Thoracic aorta (tissue), 2 donors: ENCODE measurements around the gene RNF2. TPM values are rescaled to one million over a fixed set of nuclear protein-coding genes. Genes with fewer than 3 reads are reported as not detected.

Source experiments
- ATAC-seq: fragments of 150-250 bp; one replicate; pipeline ENCODE4 v1.8.0; 2017; ENCODE audit warnings: low read depth; ENCODE audit not compliant: insufficient number of reproducible peaks, low FRiP score
- DNase-seq: peaks from one replicate; pipeline ENCODE4 v3.0.0-alpha.2; 2020; ENCODE audit warnings: low spot score
- H3K27ac ChIP-seq, 2 donors: fragments of 200-600 bp; sonication (generic); 1 replicate in 1 of 2; 2 replicates in 1 of 2; pipeline ENCODE4 v1.5.1; 2016; ENCODE audit warnings: mild to moderate bottlenecking in 2 of 2, moderate library complexity in 2 of 2
- H3K27me3 ChIP-seq: fragments of 200-600 bp; sonication (generic); replicated peaks from 2 replicates; pipeline ENCODE4 v1.6.0; 2016; ENCODE audit warnings: mild to moderate bottlenecking; ENCODE audit not compliant: insufficient read depth
- H3K36me3 ChIP-seq: fragments of 200-600 bp; sonication (generic); one replicate; pipeline ENCODE4 v1.5.1; 2016
- H3K4me1 ChIP-seq, 2 donors: fragments of 200-600 bp; sonication (generic); 1 replicate in 1 of 2; 2 replicates in 1 of 2; pipeline versions ENCODE4 v1.5.1 to v1.6.0; 2016; ENCODE audit warnings: low read depth in 2 of 2, mild to moderate bottlenecking in 1 of 2; ENCODE audit not compliant: control insufficient read depth in 1 of 2
- H3K4me3 ChIP-seq: fragments of 200-600 bp; sonication (generic); 2 replicates; pipeline ENCODE4 v1.5.1; 2016; ENCODE audit warnings: mild to moderate bottlenecking
- H3K9me3 ChIP-seq: fragments of 200-600 bp; sonication (generic); 2 replicates; pipeline ENCODE4 v1.5.1; 2016
- total RNA-seq, 2 donors: library from RNA; depleted of rRNA; stranded (reverse); fragments of >200 nt; gene quantifications; one replicate each; pipeline versions ENCODE4 v1.1.0 to v1.2.3, GENCODE V29; 2016
- TF ChIP-seq, protein P1 (sequence below): fragments of 200-600 bp; sonication (generic); IDR thresholded peaks from one replicate; pipeline ENCODE4 v1.5.1; 2019; ENCODE audit warnings: antibody characterized with exemption

The RNF2 gene
- total RNA-seq, 2 donors from 2014 or later, result 13.8 to 15.7 TPM

DNA sequence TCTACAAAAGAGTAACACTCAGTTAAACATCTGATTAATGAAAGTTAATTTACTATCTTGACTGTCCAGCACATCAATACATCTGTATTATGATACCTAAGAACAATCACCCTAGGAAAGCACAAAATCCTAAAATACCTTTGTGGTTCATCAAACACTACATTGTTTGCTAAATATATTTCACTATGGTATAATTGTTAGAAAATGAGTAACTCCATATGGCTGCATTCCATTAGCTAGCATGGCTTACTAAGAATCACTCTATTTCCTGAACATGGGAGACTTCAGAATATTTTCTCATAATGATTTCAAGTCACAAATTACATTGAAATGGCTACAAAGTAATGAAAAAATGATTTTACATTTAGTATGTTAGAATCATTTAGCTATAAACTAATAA is 98.9 kb downstream of the RNF2 start:
- DNase-seq (no peak), ATAC-seq (no peak)
- Histone ChIP-seq H3K27ac (no peak overlapping the region), H3K27me3 (no peaks in the 10 kb centered on the region), H3K4me3 (no peak overlapping the region), H3K9me3 (no peaks in the 10 kb centered on the region), H3K36me3 (peaks cover 12% of the 10 kb centered on the region), H3K4me1 (no peaks in the 10 kb centered on the region)
- TF ChIP-seq, protein P1, sequence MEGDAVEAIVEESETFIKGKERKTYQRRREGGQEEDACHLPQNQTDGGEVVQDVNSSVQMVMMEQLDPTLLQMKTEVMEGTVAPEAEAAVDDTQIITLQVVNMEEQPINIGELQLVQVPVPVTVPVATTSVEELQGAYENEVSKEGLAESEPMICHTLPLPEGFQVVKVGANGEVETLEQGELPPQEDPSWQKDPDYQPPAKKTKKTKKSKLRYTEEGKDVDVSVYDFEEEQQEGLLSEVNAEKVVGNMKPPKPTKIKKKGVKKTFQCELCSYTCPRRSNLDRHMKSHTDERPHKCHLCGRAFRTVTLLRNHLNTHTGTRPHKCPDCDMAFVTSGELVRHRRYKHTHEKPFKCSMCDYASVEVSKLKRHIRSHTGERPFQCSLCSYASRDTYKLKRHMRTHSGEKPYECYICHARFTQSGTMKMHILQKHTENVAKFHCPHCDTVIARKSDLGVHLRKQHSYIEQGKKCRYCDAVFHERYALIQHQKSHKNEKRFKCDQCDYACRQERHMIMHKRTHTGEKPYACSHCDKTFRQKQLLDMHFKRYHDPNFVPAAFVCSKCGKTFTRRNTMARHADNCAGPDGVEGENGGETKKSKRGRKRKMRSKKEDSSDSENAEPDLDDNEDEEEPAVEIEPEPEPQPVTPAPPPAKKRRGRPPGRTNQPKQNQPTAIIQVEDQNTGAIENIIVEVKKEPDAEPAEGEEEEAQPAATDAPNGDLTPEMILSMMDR, result no peak

DNA sequence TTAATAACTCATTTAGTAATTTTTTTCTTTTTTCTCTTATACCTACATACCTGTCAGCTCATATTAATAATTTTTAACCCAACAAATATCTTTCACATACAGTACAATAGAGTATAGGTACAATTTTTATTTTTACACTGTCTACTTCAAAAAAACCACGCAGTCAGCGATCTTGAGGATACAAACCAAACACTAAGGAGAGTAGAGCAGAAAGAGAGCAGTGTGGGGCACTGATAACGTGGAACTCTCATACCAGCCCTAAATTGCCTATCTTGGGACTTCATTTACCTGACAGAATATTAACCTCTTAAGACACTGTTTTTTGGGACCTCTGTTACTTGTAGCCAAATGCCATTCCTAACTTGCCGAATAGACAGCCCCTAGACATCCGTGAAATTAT is 105.9 kb downstream of the RNF2 start:
- H3K27ac ChIP-seq, result no peak overlapping the region
- peaks cover 15% of the 10 kb centered on the region for H3K36me3 ChIP-seq
- TF ChIP-seq, protein P1, result no peak
- H3K4me3 ChIP-seq, result no peak overlapping the region
- H3K9me3 ChIP-seq, result no peaks in the 10 kb centered on the region
- ATAC-seq (no peak), DNase-seq (no peak)
- H3K4me1 ChIP-seq, result peaks cover 19 to 23% of the 10 kb centered on the region in 2 donors
- H3K27me3 ChIP-seq, result no peaks in the 10 kb centered on the region

Other genes starting within 250 kb of the RNF2 start
- 100 to 1,000 TPM; 209 to 215 TPM for gene NIBAN1, start 71.0 kb upstream of the RNF2 start, total RNA-seq
- gene TRMT1L, start 111.4 kb downstream of the RNF2 start, total RNA-seq, result 10 to 100 TPM in 1 of 2 donors, 1 to 10 TPM in 1; 5.4 to 18.7 TPM
- gene SWT1, start 111.6 kb downstream of the RNF2 start, total RNA-seq, result 1 to 10 TPM; 5.1 to 9.2 TPM